Cerebellar cortex (tissue), 1 donor: ENCODE measurements around the gene ITGB1BP1.

Experiments used
- DNase-seq: peaks from one replicate; pipeline ENCODE4 v3.0.0-alpha.2; 2015; ENCODE audit warnings: low spot score

ITGB1BP1 gene

DNA sequence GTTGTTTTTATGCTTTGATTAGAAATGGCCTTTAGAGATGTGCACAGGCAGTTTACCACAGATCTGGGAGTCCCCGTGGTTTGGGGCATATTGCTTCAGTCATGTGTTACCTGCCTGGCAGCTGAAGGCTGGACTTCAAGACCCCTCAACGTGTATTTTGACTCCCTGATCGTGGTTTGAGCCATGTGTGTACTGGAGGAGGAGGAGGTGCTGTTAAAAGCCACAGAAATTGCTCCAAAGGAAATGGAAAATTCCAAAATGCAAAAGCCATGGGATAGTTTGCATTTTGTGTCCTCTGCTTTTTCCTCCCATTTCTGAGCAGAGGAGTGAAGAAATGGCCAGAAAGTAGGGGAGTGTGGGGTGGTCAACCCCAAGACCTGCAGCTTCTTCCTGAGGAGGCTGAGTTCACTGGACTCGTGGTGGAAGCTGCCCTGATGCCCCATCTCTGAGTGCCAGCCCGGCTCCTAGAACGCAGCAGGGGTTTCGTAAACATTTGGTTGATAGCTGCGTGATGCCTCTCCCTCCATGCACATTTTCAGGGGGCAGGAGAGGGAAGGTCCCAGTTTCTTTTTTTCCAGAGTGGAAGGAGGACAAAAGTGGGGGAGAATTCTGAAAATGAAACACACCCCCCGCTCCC, 45.7 kb downstream of the ITGB1BP1 start:
- peak; percentile 66 for DNase-seq

DNA sequence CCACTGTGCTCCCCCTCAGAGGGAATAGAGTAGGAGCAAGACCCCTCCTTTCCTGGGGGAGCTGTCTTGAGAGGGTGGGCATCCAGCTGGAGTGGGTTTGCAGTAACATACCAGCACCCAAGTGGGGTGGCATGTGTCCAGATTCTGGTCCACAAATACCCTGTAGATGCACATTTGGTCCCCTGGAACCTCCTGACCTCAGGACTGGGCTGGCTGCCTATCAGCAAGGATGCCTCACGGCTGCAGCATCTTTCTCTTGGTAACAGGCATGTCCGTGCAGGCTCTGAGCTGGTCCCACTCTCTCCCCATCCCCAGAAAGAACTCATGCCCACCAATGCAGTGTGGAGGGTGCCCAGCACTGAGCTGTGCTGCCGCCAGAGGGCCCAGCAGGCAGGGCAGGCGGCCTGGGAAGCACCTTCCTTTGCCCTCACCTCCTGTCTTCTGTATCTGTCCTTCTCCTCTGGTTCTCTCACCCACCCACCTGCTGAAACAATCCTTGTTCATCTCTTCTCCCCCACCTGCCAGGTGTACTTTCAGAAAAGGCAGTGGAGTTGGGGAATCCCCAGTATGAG, 47.4 kb downstream of the ITGB1BP1 start:
- no peak for DNase-seq

DNA sequence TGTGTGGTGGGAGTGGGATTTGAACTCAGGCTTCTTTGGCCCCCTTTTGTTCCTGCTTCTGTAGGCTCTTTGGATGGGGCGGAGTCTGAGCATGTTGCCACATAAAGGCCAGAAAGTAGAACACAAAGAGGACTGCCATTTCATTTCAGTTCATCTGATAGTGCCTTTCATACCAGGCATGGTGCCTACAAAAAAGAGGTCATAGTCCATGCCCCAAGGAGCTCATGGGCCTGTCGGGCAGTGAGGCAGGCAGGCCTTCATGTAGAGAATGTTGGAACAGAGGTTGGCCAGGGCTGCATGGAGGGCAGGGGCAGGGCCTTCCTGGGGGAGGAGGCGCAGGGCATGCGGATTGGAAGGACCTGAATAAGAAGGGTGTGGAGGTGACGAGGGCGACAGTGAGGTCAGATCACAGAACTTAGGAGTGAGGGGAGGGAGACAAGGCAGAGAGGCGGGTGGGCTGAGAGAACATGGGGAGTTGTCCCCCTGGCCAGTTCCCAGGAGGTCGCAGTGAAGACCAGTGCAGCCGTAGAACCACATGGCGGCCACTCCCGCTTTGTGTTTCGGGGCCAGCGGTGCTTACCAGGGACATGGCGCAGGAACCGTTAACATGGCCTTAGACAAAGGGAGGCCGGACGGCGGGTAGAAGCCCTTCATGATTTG, 49.1 kb downstream of the ITGB1BP1 start:
- DNase-seq: no peak

DNA sequence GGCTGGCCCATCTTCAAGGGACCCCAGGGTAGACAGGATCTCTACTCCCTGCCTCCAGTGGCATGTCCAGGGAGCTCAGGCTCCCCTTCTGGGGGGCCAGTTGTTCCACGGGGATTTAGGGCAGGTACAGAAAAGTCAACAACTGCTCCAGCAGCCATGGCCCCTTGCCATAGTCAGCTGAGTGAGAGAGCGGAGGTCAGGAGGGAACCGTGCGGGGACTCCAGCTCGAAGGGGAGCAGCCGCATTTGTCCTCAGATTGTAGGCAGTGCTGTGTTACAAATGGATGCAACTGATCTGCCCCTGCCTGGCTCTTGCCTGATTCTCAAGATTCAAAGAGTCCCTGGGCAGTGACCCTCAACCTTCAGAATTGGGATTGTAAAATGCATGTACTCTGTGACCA, 49.9 kb downstream of the ITGB1BP1 start:
- no peak for DNase-seq

DNA sequence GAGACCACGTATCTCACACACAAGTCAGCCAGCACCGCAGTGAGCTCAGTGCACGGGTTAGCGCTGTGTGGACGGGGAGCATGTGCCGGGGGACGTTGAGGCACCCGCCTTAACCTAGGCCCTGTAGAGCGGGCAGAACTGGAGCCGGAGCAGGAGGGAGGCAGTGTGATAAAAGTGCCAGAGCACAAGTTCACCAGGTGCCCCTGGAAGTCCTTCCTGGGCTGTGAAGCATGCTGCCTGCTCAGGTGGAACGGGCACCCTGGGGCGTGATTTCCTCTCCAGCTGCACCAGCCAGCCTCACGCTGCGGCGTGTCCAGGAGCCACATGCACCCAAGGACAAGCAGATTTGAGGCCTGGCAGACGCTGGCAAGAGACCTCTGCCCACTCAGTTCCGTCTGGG, 50.3 kb downstream of the ITGB1BP1 start:
- DNase-seq: peak; percentile 15

DNA sequence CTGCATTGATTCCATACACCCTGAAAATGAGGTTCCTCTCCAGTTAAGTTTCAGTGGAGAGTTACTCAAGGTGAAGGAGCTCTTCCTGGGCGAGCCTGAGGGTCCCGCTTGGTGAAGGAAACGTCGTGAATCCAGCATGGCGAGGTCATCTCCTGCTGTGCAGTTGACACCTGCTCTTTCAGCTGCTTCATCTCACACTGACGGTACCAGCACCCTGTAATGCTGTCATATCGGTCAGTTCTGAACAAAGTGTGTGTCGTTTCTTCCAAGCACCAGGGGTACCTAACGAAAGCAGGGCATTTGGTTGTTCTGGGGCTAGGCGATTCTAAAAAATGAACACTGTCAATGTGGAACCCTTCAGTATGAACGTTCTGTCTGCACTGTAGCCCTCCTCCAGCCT, 52.6 kb downstream of the ITGB1BP1 start:
- DNase-seq: no peak

DNA sequence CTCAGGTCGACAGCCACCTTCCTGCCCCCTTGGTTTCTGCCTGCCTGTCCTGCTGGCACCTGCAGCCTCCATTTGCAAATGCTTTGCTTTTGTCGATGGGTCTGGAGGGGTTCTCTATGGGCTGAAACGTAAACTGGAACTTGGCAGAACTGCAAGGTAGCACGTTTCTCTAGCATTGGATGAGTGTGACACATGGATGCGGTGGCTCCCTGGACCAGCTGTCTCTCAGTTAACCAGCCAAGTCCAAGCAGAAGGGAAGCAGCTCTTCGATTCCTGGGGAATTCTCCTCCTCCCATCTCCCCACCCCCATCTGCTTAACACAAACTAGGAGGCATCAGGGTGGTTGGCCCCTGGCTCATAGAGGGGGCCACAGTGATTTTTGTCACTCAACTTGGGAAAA, 57.3 kb downstream of the ITGB1BP1 start:
- DNase-seq: peak; percentile 87

DNA sequence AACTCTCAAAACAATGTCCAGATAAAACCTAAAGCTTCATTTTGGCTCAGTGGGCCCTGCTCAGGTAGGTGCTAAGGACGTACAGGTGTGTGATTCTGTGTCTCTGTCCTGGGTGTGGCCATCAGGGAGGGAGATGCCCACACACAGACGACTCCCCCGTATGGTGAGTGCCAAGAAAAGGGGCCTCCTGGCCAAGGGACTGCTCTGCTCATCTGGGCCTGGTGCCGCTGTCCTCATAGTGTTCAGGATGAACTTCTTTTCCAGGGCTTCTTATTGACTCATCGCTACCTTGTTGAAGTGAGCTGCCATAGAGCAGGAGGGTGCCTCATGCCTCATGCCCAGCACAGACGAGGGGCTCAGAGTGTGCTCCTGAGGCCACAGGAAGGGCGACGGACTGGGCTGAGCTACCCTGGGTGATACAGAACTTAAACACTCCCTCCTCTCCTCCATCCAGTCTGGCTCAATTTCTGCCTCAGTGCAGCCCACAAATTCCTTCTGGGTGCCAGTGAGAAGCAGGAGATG, 57.8 kb downstream of the ITGB1BP1 start:
- DNase-seq: no peak

DNA sequence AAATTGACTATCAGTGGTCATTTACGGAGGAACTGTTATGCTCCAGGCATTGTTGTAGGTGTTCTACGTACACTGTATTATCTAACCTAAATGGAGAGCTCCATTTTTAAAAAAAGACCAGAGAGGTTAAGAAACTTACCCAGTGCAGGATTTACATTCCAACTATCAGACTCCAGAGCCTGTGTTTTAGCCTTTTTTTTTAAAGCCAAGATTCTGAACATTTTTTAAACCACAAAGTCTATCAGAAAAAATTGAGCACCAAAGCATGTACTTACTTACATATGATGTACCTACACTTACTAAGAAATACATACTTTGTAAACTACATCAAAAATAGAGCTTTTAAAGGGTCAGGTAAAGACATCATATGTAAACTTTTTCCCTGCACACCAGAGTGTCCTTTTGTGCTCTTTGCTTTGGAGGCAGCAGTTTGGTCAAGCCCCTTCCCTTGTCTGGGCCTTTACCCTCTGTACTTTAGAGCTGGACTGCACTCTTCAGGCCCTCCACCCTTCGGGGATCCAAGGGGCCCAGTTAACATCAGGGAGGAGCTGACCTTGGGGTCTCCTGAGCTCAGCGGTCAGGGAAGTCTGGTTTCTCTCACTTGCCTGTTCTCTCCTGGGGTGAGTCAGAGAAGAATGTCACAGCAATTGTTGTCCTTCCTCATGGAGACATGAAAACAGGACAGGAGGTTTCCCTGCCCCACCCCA, 58.4 kb downstream of the ITGB1BP1 start:
- DNase-seq: no peak

DNA sequence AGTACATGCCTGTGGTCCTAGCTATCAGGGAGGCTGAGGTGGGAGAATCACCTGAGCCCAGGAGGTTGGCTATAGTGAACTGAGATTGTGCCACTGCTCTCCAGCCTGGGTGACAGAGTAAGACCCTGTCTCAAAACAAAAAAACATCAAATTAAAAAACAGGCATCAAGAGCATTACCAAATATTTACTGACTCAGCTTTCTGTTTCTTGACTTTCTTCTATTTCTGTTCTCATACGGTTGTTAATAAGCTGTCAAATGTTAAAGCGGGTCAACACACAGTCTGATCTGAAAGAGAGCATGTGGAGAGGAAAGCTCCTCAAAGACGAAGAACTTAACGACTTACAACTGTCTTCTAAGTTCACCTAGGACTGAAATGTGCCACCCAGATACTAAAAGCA, 59.0 kb downstream of the ITGB1BP1 start:
- DNase-seq: no peak

DNA sequence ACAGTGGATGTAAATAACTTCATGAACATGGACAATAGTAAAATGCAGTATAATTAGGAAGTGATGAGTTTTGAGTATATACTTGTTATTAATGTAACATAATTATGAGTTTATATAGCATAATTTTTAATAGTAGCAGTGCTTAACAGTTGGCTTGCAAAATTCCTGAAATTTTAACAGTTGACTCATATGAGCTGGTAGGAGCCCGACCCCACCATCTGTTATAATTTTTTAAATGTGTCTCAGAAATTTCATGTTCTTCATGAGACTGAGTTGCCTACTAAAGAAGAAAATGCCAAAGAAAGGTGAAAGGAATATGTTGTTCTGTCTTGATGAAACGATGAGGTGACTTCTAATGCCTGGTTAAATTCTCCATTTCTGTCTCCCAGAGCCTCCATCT, 62.6 kb downstream of the ITGB1BP1 start:
- no peak for DNase-seq

DNA sequence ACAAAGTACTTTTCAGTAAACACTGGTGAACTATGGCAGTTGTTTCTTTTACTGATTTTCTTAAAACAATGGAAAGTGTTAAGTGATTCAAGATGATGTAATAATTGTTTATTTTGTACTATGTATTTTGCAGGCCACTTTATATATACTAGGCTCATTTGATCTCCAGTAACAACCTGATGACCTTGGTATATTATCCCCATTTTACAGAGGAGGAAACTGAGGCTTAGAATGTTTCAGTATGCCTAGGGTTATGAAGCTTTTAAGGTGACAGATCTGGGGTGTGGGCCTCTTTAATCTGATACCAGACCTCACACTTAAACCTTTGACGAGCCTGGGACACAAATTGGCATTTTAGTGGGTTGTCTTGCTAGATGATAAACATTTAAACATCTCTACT, 63.2 kb downstream of the ITGB1BP1 start:
- no peak for DNase-seq

DNA sequence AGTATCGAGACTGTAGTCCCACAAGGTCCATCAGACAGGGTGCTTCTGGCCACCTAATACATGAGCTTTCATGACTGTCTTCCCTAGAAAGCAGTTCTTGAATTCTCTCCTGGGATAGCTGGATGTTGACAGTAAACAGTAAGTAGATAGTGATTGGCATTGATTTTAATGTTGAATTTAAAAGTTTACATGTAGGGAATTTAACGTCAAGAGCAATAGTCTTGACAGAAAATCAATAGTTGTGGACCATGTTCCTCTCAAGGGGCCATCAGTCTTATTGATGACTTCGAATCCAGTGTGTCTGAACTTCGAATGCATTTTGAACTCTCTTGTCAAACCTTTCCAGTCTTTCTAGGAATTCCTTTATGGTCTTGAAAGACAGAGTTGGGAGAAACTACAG, 63.9 kb downstream of the ITGB1BP1 start:
- DNase-seq: no peak

DNA sequence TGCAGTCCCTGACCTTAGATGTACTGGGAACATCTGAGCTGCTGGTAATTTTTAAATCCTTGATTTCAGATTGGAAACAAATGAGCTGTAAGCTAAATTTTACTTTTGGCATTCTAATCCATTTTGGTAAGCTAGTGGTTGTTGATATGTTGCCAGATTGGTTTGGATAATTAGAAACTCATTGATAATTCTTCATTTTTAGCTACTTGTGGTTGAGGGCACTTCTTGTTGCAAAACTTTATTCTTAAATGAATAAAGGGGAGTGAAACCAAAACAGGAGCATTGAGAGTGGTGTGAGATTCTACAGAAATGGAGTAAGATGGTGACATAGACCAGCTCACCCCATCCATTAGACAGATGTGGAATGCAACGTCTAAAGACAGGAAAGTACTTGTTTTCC, 64.5 kb downstream of the ITGB1BP1 start:
- DNase-seq: no peak

DNA sequence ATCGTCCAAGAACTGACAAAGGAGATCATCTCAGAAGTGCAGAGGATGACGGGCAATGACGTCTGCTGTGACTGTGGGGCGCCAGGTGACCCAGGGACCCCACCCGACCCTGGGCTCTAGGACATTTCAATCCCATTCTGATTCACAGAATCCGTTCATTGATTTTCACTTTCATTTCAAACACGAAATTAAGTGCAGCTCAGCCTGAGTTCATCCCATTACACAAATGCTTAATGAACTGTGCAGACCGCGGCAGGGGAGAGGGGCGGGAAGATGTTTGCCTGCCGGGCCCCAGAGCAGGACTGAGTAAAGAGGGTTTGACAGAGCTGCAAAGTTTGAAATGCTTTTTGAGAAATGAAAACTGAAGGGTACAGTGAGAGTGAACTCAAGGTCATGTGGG, 67.1 kb downstream of the ITGB1BP1 start:
- no peak for DNase-seq

DNA sequence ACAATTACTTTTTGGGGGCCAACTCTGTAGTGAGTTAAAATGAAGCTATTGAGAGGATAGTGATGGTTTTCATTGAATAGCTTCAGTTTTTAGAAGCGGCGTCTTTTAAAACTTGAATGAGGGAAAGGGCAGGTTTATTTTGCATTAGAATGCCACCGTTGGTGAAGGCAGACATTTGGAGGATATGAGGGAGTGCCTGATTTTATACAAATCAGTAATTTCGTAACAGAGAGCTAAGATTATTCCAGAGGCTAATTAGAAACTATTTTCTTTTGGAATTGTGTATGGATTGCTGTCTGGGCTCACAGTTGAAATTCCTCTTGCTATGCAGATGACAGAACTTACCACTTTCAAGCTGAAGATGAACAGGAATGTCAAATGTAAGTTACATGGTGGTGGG, 67.6 kb downstream of the ITGB1BP1 start:
- no peak for DNase-seq

DNA sequence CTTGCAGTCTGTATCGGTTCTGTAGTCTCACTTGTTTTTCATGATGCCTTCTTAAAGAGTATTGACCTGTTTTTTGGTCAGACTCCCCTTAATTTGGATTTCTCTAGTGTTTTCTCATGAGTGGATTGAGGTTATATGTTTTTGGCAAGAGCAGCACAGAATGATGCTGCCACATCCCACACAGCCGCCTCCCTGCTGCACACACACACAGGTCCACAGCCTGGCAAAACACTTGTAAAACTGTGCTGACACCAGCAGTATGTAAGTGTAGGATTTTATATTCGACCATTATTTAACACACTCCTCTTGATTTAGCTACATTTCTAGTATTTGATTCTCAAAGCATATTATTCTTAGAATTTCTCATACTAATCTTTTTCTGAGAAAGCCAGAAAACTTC, 68.1 kb downstream of the ITGB1BP1 start:
- DNase-seq: no peak

DNA sequence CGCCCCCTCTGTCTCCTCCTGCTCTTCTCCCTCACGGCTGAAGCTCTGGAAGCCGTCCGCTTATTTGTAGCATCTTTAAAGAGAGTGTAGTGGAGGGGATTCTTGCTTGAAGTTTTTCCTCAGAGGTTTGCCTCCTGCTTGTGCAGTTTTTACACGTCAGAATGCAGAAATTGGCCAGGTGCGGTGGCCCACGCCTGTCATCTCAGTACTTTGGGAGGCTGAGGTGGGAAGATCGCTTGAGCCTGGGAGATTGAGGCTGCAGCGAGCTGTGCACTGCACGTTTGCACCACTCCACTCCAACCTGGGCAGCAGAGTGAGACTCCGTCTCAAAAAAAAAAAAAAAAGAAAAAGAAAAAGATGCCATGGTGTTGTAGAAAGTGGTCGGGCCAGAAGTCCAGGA, 69.0 kb downstream of the ITGB1BP1 start:
- no peak for DNase-seq
